CD4-positive, alpha-beta T cell treated with Interleukin-17A for 4 hours (primary cell): ENCODE measurements around the gene CCDC188.
"Not testable (repeated sequence)": the region's sequence is repeated elsewhere in the genome, so short reads cannot be mapped to it uniquely, and the experiment has no call there.

ENCODE experiments used
- DNase-seq: peaks from one replicate; pipeline ENCODE4 v3.0.0-alpha.2; 2020; ENCODE audit warnings: mixed read lengths

CCDC188 gene

GRCh38 chr22:20169253-20169822 lies 18.5 kb upstream of the CCDC188 start:
- DNase-seq, result no peak

DNA sequence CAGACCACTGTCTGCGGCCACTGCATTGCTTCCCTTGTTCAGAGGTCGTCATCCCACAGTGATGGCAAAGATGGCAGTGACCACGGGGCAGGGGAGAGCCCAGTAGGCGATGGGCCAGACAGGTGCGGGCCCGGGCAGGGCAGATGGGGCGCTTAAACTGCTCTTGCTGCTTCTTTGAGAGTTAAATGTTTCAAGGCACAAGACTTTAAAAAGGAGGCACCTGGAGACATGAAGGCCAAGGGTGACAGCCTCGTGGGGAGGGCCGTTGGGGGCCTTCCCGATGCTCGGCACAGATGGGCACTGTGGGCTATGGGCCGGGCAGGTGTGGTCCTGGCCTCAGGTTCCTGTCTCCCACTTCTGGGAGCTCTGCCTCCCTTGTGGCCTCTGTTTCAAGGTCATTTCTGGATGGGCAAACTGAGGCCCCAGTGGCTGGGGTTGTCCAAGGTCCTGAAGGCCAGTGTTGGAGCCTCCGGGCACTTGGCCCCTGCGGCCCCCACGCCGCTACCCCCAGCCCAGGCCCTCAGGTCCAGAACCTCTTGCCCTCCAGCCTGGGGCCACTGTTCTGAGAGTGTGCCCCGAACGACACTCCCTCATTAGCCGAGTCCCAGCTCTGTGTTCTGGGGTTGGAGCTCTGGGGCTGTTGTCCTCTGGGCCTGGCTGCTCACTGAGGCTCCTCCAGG lies 16.9 kb upstream of the CCDC188 start:
- DNase-seq, result no peak

DNA sequence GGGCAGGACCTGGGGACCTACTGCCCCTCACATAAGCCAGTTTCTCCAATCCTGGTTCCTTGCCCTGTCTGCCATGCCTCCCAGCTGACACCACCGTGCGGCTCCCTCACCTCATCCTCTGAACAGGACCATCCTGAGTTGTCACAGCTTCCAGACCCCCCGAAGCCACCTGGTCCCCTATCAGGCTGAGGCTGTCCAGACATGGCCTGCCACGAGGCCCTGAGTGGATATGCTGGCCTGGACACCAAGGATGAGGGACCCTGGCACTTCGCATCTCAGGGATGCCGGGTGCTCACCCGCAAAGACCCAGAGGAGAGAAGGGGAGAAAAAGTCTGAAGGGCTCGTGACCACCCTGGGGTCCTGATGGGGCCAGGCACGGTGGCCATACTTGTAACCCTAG lies 15.8 kb upstream of the CCDC188 start:
- no peak for DNase-seq

- no peak for DNase-seq
Measured at GRCh38 chr22:20165913-20166312, 15.1 kb upstream of the CCDC188 start.

DNA sequence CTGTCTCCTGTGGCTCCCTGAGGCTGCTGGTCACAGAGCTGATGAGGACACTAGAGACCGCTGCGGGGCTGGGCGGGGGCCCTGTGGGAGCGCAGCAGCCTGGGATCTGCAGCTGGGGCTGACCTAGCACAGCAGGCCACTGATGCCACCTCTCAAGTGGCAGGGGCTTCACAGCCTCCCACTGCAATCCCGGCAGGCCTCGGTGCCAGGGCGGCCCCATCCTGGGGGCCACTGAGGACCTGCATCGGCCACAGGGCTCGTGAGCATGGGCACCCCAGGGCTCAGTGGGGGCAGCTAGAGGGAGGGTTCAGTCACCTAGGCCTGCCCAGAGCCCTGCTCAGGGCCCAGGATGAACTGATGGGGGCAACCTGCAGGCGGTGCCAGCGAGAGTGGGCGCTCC lies 14.6 kb upstream of the CCDC188 start:
- DNase-seq, result no peak

- DNase-seq, result no peak
Measured at GRCh38 chr22:20164863-20165262, 14.0 kb upstream of the CCDC188 start.

DNA sequence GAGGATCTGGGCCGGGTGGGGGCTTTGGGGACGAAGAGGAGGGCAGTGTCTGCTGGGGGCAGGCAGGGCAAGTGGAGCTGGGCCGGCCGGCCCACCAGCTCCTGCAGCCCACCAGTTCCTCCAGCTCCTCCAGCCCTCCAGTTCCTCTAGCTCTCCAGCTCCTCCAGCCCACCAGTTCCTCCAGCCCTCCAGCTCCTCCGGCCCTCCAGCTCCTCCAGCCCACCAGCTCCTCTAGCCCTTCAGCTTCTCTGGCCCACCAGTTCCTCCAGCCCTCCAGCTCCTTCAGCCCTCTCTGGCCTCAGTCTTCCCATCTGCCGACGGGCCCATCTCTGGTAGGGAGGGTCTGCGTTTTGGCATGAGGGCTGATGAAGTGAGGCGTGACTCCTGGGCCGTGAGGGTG lies 9.2 kb upstream of the CCDC188 start:
- no peak for DNase-seq

GRCh38 chr22:20159531-20159930 lies 8.7 kb upstream of the CCDC188 start:
- not testable (repeated sequence) for DNase-seq

GRCh38 chr22:20159076-20159475 lies 8.2 kb upstream of the CCDC188 start:
- DNase-seq, result no peak

DNA sequence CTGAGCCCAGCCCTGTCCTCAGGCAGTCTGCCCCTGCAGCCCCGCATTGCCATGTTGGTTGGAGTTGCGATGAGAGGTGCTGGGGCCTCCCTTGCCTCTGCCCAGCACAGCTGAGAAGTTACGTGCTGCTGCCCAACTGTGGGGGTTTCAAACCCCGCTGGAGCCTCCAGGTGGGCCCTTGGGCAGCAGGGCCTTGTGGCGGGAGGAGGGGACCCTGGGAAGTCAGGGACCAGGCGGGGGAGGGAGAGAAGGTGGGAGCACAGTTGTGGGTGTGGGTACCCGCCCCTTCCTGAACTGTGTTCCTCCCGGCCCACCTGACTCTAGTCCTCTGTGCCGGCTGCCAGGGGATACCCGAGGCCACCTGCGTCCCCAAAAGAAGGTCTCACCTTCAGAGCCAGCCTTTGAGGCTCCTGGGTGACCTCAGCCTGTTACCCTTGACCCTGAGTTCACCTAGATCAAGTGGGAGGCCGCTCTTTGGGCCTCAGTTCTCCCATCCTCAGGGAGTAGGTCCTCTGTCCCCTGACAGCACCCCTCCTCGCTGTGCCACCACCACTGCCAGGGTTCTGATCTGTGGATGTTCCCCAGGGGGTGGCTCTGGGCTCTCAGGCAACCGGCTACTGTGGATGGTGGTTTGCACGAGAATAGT lies 7.7 kb upstream of the CCDC188 start:
- DNase-seq, result no peak

DNA sequence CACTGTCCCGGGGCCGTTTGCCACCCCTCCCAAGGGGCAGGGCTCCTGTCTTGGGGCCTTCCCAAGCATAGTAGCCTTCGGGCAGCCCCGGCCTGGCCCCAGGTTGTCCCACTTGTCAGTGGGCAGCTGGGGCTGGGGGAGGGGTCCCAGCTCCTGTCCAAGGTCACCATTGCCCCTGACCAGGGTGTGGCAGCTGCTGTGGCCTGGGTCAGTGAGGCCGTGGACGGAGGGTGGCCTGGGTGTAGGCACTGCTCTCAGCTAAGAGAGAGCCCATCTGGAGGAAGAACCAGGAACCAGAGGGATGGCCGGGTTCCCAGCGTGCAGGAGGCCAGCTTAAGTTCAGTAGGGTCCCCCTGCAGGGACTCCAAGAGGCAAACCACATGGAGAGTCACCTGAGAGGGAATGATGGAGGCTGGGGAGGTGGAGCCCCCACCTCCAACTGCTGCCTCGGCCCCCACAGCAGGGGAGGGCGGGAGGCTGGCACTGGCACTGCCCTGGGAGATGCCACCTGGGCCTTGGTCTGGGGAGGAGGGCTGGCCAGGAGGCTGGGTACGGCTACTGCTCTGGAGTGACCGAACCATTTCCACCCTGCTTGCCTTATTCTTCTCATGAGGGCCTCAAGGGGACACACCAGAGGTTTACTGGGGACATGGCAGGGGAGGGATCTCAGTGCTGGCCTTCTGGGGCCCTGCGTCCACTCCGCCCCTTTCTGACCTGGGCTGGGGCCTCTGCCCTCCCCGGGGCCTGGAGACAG lies 6.8 kb upstream of the CCDC188 start:
- DNase-seq, result no peak

GRCh38 chr22:20156611-20157429 lies 6.0 kb upstream of the CCDC188 start:
- peak; percentile 91 for DNase-seq

- no peak for DNase-seq
Measured at GRCh38 chr22:20156042-20156389, 5.2 kb upstream of the CCDC188 start.

DNA sequence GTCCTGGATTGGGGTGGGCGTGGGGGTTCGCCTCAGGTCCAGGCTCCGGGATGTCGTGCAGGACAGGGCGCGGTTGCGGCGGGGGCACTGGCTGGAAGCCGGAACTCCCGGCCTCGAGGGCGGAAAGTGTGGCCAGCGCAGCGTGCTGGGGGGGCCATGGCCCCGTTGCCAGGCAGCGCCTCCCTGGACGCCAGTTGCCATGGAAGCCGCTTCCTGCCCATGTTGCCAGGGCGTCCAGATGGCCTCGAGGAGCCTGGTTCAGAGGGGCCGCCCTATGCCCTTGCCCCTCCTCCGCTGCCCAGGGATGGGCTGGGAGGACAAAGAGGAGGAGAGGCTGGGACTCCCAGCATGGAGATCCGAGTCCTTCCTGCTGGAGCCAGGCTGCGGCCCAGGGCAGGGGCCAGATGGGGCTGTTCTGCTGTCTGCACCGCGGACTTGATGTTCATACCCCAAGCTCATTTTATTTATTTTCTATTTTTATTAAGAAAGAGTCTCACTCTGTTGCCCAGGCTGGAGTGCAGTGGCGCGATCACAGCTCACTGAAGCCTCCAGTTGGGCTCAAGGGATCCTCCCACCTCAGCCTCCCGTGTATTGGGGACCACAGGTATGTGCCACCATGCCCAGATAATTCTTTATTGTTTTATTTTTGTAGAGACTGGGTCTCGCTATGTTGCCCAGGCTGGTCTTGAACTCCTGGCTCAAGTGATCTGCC lies 4.6 kb upstream of the CCDC188 start:
- DNase-seq, result peak; percentile 10

DNA sequence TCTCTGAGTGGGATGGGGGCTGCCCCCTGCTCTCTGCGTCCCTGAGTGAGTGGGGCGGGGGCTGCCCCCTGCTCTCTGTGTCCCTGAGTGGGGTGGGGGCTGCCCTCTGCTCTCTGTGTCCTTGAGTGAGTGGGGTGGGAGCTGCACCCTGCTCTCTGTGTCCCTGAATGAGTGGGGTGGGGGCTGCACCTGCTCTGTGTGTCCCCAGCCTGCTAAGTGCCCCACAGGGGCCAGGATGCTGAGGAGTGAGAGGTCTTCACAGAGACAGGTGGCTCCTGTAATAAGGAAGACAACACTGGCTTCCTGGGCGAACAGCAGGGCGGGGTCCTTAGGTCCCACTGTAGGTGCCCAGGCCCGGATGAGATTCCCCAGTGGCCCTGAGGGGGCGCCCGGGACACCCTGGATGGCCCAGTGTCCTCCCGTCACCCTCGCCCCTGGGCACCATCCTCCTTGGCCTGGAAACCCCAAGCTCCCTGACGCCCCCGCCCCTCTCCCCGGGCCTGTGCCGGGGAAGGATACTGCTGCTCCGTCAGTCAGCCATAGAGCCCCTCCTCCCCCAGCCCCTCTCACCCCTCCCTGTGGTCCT lies 3.8 kb upstream of the CCDC188 start:
- DNase-seq, result no peak

- no peak for DNase-seq
Measured at GRCh38 chr22:20153945-20154344, 3.1 kb upstream of the CCDC188 start.

- DNase-seq, result no peak
Measured at GRCh38 chr22:20152464-20152890, 1.6 kb upstream of the CCDC188 start.

GRCh38 chr22:20151276-20151588 lies 377 bp upstream of the CCDC188 start:
- DNase-seq, result no peak

DNA sequence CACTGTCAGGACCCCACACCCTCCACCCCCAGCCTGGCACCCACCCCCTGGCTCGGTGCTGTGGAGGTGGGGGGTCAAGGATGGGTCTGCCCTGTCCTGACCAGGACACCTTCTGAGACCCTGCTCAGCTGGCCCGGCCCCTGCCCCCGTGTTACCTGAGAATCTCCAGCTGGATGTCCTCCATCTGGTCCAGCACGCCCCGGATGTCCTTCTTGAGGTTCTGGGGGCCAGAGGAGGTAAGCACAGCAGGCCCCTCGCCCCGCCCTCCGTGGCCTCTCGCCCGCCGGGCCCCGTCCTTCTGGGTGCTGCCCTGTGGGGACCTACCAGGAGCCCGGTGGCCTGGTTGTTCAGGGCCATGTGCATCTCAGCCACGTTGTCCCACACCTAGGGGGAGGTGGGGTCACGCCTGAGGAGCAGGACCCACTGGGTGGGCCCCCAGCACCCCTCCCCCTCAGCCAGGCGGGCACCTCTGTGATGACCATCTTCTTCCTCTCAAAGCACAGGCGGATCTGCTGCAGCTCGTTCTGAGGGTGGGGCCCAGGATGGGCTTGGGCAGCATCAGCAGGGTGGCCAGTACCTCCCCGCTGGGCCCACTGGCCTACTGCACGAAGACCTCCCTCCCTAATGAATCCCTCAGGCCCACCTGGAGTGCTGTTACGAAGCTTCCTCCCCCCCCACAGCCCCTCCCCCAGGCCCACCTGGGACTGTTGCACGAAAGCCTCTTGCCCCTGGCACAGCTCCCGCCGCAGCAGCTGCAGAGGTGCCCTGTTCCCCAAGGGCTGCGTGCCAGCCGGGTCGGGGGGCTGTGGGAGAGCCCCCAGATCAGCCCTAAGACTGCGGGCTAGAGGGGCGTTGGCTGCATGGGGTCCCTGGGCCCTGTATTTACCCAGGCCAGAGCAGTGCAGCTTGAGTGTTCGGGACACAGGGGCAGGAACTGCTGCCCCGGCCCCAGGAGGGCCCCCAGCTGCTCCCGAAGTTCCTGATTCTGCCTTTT lies 1.3 kb downstream of the CCDC188 start:
- DNase-seq, result no peak

DNA sequence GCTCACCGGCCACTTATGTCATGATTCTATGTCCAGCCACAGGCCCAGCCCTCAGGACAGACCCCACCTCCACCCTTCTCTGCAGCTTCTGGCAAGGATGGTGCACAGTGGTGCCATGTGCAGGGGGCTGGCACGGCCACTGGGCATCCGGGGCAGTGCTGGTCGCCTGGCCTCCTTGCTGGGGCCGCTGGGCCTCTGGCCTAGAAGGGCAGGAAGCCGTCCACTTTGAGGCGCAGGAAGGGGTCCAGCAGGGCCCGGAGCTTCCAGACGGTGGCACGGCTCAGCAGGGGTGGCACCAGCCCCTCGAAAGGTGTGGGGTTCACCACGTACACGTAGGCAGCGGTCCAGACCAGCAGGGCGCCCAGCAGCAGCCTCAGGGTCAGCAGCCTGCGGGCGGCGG lies 2.4 kb downstream of the CCDC188 start:
- no peak for DNase-seq
